ENCODE results near the gene NMT2. TPM values are rescaled to one million over a fixed set of nuclear protein-coding genes. Genes with fewer than 3 reads are reported as not detected.
A peak's percentile ranks its signal among the peaks of the same experiment; 100 is the strongest.

The NMT2 gene
- total RNA-seq, 1 donor from 2014 or later = 17.4 TPM

DNA sequence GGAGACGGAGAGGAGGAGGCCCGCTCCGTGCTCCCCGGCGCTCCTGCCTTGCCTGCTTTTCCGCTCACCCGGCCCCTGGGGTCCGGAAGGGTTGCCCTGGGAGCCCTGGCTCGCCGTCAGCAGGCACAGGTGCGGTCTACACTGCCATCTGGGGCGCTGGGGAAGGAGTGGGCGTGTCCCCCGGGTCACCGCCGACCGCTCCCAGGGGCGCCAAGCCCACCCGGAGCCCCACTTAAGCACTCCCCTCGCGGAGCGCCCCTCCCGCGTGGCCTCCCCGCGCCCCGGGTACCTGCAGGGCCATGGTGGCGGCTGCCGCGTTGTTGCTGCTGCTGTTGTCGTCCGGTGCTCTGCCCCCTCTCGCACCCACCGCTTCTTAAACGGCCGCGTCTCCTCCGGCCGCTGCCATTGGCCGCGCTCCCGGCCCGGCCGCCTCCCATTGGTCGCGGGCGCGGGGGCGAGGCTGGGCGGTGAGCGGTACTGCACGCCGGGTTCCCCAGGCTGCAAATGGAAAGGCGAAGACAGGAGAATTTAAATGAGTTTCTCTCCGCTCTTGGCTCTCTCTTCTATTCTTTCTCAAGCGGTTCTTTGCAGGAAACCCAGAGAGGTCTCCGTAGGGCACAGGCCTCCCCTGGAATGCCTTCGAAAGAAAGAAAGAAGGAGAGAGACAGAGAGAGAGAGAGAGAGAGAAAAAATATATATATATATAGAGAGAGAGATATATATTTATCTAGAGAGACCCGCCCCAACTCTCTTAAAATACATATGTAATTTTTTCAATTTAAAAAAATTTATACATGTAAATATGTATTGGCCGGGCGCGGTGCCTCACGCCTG, 79.8 kb downstream of the NMT2 start, which contains the start of gene ACBD7:
TSS of gene ACBD7 (minus strand) at position 349 of the 834 bp plus-strand sequence. CDS start at position 301, 48 bp downstream.
- Mint-ChIP-seq H3K27ac (ENCODE audit: unreplicated experiment) (no peak within 1 kb of the TSS), H3K27me3 (ENCODE audit: unreplicated experiment) (peaks cover 10% of the 10 kb centered on the region), H3K9me3 (ENCODE audit: unreplicated experiment) (no peaks in the 10 kb centered on the region), H3K4me3 (ENCODE audit: unreplicated experiment) (peak within 1 kb of the TSS; percentile 70), H3K36me3 (ENCODE audit: unreplicated experiment) (peaks cover 3% of the 10 kb centered on the region), H3K4me1 (ENCODE audit: unreplicated experiment) (peaks cover 10% of the 10 kb centered on the region)
- DNase-seq (ENCODE audit: extremely low spot score, unreplicated experiment) = peak; percentile 90
- TF ChIP-seq, protein P1, sequence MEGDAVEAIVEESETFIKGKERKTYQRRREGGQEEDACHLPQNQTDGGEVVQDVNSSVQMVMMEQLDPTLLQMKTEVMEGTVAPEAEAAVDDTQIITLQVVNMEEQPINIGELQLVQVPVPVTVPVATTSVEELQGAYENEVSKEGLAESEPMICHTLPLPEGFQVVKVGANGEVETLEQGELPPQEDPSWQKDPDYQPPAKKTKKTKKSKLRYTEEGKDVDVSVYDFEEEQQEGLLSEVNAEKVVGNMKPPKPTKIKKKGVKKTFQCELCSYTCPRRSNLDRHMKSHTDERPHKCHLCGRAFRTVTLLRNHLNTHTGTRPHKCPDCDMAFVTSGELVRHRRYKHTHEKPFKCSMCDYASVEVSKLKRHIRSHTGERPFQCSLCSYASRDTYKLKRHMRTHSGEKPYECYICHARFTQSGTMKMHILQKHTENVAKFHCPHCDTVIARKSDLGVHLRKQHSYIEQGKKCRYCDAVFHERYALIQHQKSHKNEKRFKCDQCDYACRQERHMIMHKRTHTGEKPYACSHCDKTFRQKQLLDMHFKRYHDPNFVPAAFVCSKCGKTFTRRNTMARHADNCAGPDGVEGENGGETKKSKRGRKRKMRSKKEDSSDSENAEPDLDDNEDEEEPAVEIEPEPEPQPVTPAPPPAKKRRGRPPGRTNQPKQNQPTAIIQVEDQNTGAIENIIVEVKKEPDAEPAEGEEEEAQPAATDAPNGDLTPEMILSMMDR (IDR thresholded peaks at IDR 0.05) = peak; percentile 47

GRCh38 chr10:15084502-15084922, 84.0 kb downstream of the NMT2 start:
- Mint-ChIP-seq H3K4me3 (ENCODE audit: unreplicated experiment) (peak overlapping the region; percentile 69), H3K36me3 (ENCODE audit: unreplicated experiment) (no peaks in the 10 kb centered on the region), H3K27ac (ENCODE audit: unreplicated experiment) (peak overlapping the region; percentile 78), H3K4me1 (ENCODE audit: unreplicated experiment) (peaks cover 8% of the 10 kb centered on the region), H3K27me3 (ENCODE audit: unreplicated experiment) (no peaks in the 10 kb centered on the region), H3K9me3 (ENCODE audit: unreplicated experiment) (no peaks in the 10 kb centered on the region)
- TF ChIP-seq, protein P1 (IDR thresholded peaks at IDR 0.05) = peak; percentile 36
- no peak for DNase-seq (ENCODE audit: extremely low spot score, unreplicated experiment)

- TF ChIP-seq, protein P1 (IDR thresholded peaks at IDR 0.05) = no peak
- H3K4me3 Mint-ChIP-seq (ENCODE audit: unreplicated experiment) = peak overlapping the region; percentile 69
- no peaks in the 10 kb centered on the region for H3K9me3 Mint-ChIP-seq (ENCODE audit: unreplicated experiment)
- peaks cover 8% of the 10 kb centered on the region for H3K4me1 Mint-ChIP-seq (ENCODE audit: unreplicated experiment)
- no peaks in the 10 kb centered on the region for H3K36me3 Mint-ChIP-seq (ENCODE audit: unreplicated experiment)
- H3K27me3 Mint-ChIP-seq (ENCODE audit: unreplicated experiment) = no peaks in the 10 kb centered on the region
- no peak for DNase-seq (ENCODE audit: extremely low spot score, unreplicated experiment)
- H3K27ac Mint-ChIP-seq (ENCODE audit: unreplicated experiment) = peak overlapping the region; percentile 78
Observed at GRCh38 chr10:15083674-15084501, 84.6 kb downstream of the NMT2 start.

- Mint-ChIP-seq H3K27me3 (ENCODE audit: unreplicated experiment) (peaks cover 4% of the 10 kb centered on the region), H3K27ac (ENCODE audit: unreplicated experiment) (no peak overlapping the region), H3K36me3 (ENCODE audit: unreplicated experiment) (peaks cover 4% of the 10 kb centered on the region), H3K4me3 (ENCODE audit: unreplicated experiment) (no peak overlapping the region), H3K4me1 (ENCODE audit: unreplicated experiment) (peaks cover 5% of the 10 kb centered on the region), H3K9me3 (ENCODE audit: unreplicated experiment) (peaks cover 5% of the 10 kb centered on the region)
- DNase-seq (ENCODE audit: extremely low spot score, unreplicated experiment) = no peak
- TF ChIP-seq, protein P1 (IDR thresholded peaks at IDR 0.05) = no peak
Observed at GRCh38 chr10:15075421-15075820, 93.1 kb downstream of the NMT2 start.

- Mint-ChIP-seq H3K4me1 (ENCODE audit: unreplicated experiment) (peaks cover 5% of the 10 kb centered on the region), H3K4me3 (ENCODE audit: unreplicated experiment) (no peak overlapping the region), H3K27ac (ENCODE audit: unreplicated experiment) (no peak overlapping the region), H3K27me3 (ENCODE audit: unreplicated experiment) (peaks cover 11% of the 10 kb centered on the region), H3K9me3 (ENCODE audit: unreplicated experiment) (peaks cover 8% of the 10 kb centered on the region), H3K36me3 (ENCODE audit: unreplicated experiment) (peaks cover 4% of the 10 kb centered on the region)
- no peak for DNase-seq (ENCODE audit: extremely low spot score, unreplicated experiment)
- TF ChIP-seq, protein P1 (IDR thresholded peaks at IDR 0.05) = no peak
Observed at GRCh38 chr10:15072358-15072757, 96.1 kb downstream of the NMT2 start.

All from osteocyte (in vitro differentiated cells).